Kidney epithelial cell (primary cell): ENCODE data around the gene OLFML2B. TPM values are rescaled to one million over a fixed set of nuclear protein-coding genes. Genes with fewer than 3 reads are reported as not detected.

ENCODE experiments used
- DNase-seq: peaks from one replicate; pipeline ENCODE4 v3.0.0-alpha.2; 2010; ENCODE audit warnings: low read depth
- H3K27me3 ChIP-seq: 2 replicates; pipeline ENCODE4 v1.6.0; 2011; ENCODE audit warnings: low read length; ENCODE audit not compliant: control insufficient read depth, insufficient read depth
- H3K36me3 ChIP-seq: 2 replicates; pipeline ENCODE4 v1.5.1; 2011; ENCODE audit warnings: low read length; ENCODE audit not compliant: control insufficient read depth, insufficient read depth
- H3K4me3 ChIP-seq: 2 replicates; pipeline ENCODE4 v1.5.1; 2011; ENCODE audit warnings: low read depth, mild to moderate bottlenecking, control low read depth, low read length
- CTCF ChIP-seq: IDR thresholded peaks from 2 replicates; pipeline ENCODE4 v1.5.1; 2011; ENCODE audit warnings: mild to moderate bottlenecking, moderate library complexity, low read length, control low read depth, inconsistent platforms; ENCODE audit not compliant: insufficient read depth, poor library complexity, severe bottlenecking
- total RNA-seq: library from RNA; depleted of rRNA; stranded (reverse); fragments of >200 nt; gene quantifications from 2 replicates; pipeline ENCODE4 v1.2.3, GENCODE V29; 2015

Gene OLFML2B
- total RNA-seq, 1 donor from 2014 or later: 3.1 TPM

DNA sequence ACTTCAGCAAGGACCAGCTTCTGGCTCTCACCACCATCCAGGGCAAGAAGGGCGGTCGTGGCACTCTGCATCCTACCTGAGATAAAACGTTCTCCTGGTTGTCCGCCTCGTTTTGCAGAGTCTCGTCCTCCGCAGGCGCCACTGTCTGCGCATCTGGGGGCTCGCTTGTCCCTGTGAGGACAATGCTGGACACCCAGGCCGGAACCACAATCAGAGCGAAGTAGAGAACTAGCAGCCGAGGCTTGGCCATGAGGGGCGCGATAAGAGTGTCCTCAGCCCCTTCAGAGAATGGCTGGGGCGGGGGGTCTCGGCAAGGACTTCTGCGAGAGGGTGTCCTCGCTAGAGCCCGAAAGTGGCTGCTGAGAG lies 505 bp downstream of the OLFML2B start:
- peak overlapping the region; percentile 49 for H3K4me3 ChIP-seq
- no peaks in the 10 kb centered on the region for H3K36me3 ChIP-seq
- no peak for DNase-seq
- TF ChIP-seq CTCF: no peak
- no peaks in the 10 kb centered on the region for H3K27me3 ChIP-seq

DNA sequence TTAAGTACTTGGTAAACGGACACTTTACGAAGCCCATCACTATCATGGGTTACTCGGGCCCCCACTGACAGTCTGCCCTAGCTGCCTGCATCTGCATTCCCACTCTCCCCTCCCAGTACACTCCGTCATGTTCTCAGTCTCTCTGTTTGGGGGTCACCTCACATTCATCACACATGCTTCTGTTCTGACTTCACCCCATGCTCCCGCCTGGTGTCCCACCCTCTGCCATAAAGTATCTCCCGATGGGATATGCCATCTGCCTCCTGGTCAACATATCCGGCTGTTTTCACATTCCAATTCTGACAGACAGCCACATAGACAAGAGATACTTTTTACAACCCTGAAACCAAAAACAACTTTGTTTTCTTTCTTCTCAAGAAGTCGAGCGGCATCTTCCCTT lies 1.0 kb downstream of the OLFML2B start:
- no peak for DNase-seq
- no peaks in the 10 kb centered on the region for H3K27me3 ChIP-seq
- no peak for TF ChIP-seq CTCF
- H3K4me3 ChIP-seq: no peak overlapping the region
- H3K36me3 ChIP-seq: no peaks in the 10 kb centered on the region

- no peaks in the 10 kb centered on the region for H3K36me3 ChIP-seq
- DNase-seq: no peak
- TF ChIP-seq CTCF: no peak
- no peak overlapping the region for H3K4me3 ChIP-seq
- no peaks in the 10 kb centered on the region for H3K27me3 ChIP-seq
Measured at GRCh38 chr1:162021124-162021523, 2.5 kb downstream of the OLFML2B start.

GRCh38 chr1:162020150-162020549 lies 3.5 kb downstream of the OLFML2B start:
- H3K36me3 ChIP-seq: no peaks in the 10 kb centered on the region

DNA sequence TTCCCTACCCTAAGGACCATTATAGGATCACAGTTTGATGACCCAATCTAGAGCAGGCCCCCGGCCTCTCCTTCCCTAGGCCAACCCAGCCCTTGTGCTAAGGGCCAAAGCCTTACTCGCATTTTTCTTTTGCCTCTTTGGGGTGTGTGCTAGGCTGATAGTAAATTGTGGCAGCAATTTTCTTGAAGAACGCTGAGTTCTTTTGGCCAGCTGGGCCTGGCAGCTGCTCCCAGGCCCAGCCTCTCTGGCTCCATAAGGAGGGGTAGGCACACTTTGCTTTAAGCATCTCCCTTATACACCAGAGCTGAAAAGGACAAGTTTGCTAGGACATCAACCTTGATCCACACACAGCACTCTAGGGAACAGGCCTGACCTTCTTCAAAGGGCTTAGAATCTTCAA lies 4.2 kb downstream of the OLFML2B start:
- TF ChIP-seq CTCF: no peak
- no peak overlapping the region for H3K4me3 ChIP-seq
- no peak for DNase-seq
- no peaks in the 10 kb centered on the region for H3K36me3 ChIP-seq
- H3K27me3 ChIP-seq: no peaks in the 10 kb centered on the region

More at GRCh38 chr1:162020150-162020549, 3.5 kb downstream of the OLFML2B start:
- no peak for DNase-seq
- no peaks in the 10 kb centered on the region for H3K27me3 ChIP-seq
- TF ChIP-seq CTCF: no peak
- H3K4me3 ChIP-seq: no peak overlapping the region

- no peak for TF ChIP-seq CTCF
- Histone ChIP-seq H3K36me3 (no peaks in the 10 kb centered on the region), H3K4me3 (no peak overlapping the region), H3K27me3 (no peaks in the 10 kb centered on the region)
- DNase-seq: peak; percentile 92
Measured at GRCh38 chr1:162019006-162019405, 4.7 kb downstream of the OLFML2B start.
